Measurements from ENCODE around the gene UGT1A8.

DNA sequence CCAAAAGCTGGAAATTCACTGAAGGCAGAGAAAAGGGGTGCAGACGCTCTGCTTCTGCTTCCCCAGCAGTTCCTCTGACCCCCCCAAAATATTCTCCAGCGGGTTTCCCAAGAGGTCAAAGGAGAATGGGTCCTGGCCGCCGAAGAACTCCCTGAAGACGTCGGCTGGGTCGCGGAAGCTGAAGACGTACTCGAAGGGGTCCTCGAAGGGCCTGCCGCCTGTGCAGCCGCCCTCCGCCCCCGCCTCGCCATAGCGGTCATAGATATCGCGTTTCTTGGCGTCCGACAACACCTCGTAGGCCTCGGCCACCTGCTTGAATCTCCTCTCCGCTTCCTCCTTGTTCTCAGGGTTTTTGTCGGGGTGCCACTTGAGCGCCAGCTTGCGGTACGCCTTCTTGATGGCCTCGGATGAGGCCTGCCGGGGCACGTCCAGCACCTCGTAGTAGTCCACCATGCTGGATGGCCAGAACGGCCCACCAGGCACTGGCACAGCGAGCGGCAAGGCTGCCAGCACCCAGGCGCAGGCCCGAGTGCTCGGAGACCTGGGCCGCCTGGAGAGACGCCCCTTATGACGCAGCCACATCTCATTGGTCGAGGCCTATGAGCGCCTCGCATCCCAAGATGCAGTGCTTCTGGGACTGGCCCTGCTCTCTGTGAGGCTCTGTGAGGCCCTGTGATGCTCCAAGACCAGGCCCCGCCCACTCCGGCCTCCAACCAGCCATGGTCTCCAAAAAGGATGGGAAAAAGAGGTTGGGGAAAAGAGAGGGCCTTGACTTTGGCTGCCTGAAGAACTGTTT is 126.2 kb downstream of the UGT1A8 start:
- TF ChIP-seq NR2F6 (CRISPR knock-in tag; IDR thresholded peaks at IDR 0.05), result no peak
- TF ChIP-seq NFYB (IDR thresholded peaks at IDR 0.05; ENCODE audit: extremely low read depth, insufficient read length), result peak; percentile 10
- TF ChIP-seq DMBX1 (CRISPR knock-in tag; IDR thresholded peaks at IDR 0.05; ENCODE audit: borderline replicate concordance), result no peak
- TF ChIP-seq HDAC1 (IDR thresholded peaks at IDR 0.05), result no peak
- TF ChIP-seq TCF3 (CRISPR knock-in tag; IDR thresholded peaks at IDR 0.05), result no peak
- no peak for TF ChIP-seq FOXP1 (CRISPR knock-in tag; IDR thresholded peaks at IDR 0.05)
- no peak for TF ChIP-seq NUFIP1 (IDR thresholded peaks at IDR 0.05; ENCODE audit: partially characterized antibody)
- TF ChIP-seq, protein P1, sequence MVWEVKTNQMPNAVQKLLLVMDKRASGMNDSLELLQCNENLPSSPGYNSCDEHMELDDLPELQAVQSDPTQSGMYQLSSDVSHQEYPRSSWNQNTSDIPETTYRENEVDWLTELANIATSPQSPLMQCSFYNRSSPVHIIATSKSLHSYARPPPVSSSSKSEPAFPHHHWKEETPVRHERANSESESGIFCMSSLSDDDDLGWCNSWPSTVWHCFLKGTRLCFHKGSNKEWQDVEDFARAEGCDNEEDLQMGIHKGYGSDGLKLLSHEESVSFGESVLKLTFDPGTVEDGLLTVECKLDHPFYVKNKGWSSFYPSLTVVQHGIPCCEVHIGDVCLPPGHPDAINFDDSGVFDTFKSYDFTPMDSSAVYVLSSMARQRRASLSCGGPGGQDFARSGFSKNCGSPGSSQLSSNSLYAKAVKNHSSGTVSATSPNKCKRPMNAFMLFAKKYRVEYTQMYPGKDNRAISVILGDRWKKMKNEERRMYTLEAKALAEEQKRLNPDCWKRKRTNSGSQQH (CRISPR knock-in tag; IDR thresholded peaks at IDR 0.05), result no peak
